IMR-90 (cell line): Measurements from ENCODE around the gene SUGT1. TPM values are rescaled to one million over a fixed set of nuclear protein-coding genes. Genes with fewer than 3 reads are reported as not detected.

Experiments used
- ATAC-seq: fragments of 200-7000 bp; cut with Tn5 transposase; 2 replicates; pipeline ENCODE4 v1.9.1; 2020; ENCODE audit warnings: low read depth, mild to moderate bottlenecking, moderate library complexity
- BruUV-seq: library from RNA; stranded (reverse); fragments of 400-500 nt; replicated peaks from 2 replicates; lab custom pipeline; 2021; lab: Mats Ljungman, UMichigan
- CTCF ChIA-PET: fragments of 300-600 bp; formaldehyde crosslinking; extraction: SDS; loops from one replicate; lab custom pipeline; 2021; ENCODE audit warnings: antibody characterized with exemption; lab: Yijun Ruan, JAX
- POLR2A ChIA-PET: fragments of 300-600 bp; sonication (Branson Sonifier 250); formaldehyde crosslinking; loops from one replicate; lab custom pipeline; 2022; ENCODE audit warnings: antibody characterized with exemption; ENCODE audit not compliant: unreplicated experiment; lab: Charles Lee
- DNase-seq: peaks from one replicate; pipeline ENCODE4 v3.0.0; 2013
- H2AFZ ChIP-seq: replicated peaks from 2 replicates; pipeline ENCODE3; 2013; ENCODE audit warnings: low read length, mild to moderate bottlenecking; ENCODE audit not compliant: poor library complexity
- H2AK5ac ChIP-seq: 2 replicates; pipeline ENCODE4 v1.6.1; 2013; ENCODE audit warnings: low read depth, low read length, inconsistent platforms
- H2AK9ac ChIP-seq: replicated peaks from 2 replicates; pipeline ENCODE3; 2013; ENCODE audit warnings: mild to moderate bottlenecking, low read depth, low read length, moderate library complexity; ENCODE audit not compliant: poor library complexity
- H2BK120ac ChIP-seq: 2 replicates; pipeline ENCODE4 v1.6.1; 2013; ENCODE audit warnings: low read depth, low read length, inconsistent platforms
- H2BK15ac ChIP-seq: 3 replicates; pipeline ENCODE4 v1.6.1; 2013; ENCODE audit warnings: low read depth, low read length, inconsistent platforms
- H2BK20ac ChIP-seq: 2 replicates; pipeline ENCODE4 v1.6.1; 2013; ENCODE audit warnings: low read depth, mild to moderate bottlenecking, inconsistent platforms, low read length, moderate library complexity
- H2BK5ac ChIP-seq: 2 replicates; pipeline ENCODE4 v1.6.1; 2013; ENCODE audit warnings: mild to moderate bottlenecking, low read depth, low read length, inconsistent platforms; ENCODE audit not compliant: poor library complexity, severe bottlenecking
- H3K14ac ChIP-seq: replicated peaks from 2 replicates; pipeline ENCODE4 v1.6.1; 2013; ENCODE audit warnings: low read depth, low read length, inconsistent platforms
- H3K18ac ChIP-seq: 2 replicates; pipeline ENCODE4 v1.6.1; 2013; ENCODE audit warnings: low read depth, low read length, control low read depth
- H3K23ac ChIP-seq: 2 replicates; pipeline ENCODE4 v1.6.1; 2013; ENCODE audit warnings: low read depth, low read length, inconsistent platforms
- H3K27ac ChIP-seq: 2 replicates; pipeline ENCODE4 v1.5.1; 2013; ENCODE audit warnings: mild to moderate bottlenecking, control low read depth, low read length; ENCODE audit not compliant: insufficient read depth
- H3K27me3 ChIP-seq: 2 replicates; pipeline ENCODE4 v1.6.1; 2013; ENCODE audit warnings: low read length; ENCODE audit not compliant: control insufficient read depth, insufficient read depth
- H3K36me3 ChIP-seq: 2 replicates; pipeline ENCODE4 v1.6.1; 2013; ENCODE audit warnings: low read length, mixed read lengths; ENCODE audit not compliant: control insufficient read depth, insufficient read depth
- H3K4ac ChIP-seq: 2 replicates; pipeline ENCODE4 v1.6.1; 2013; ENCODE audit warnings: low read depth, low read length, inconsistent platforms
- H3K4me1 ChIP-seq: 2 replicates; pipeline ENCODE4 v1.6.1; 2013; ENCODE audit warnings: low read length, mixed read lengths; ENCODE audit not compliant: control insufficient read depth, insufficient read depth
- H3K4me2 ChIP-seq: 2 replicates; pipeline ENCODE4 v1.6.1; 2013; ENCODE audit warnings: low read depth, mild to moderate bottlenecking, control low read depth, low read length, moderate library complexity
- H3K4me3 ChIP-seq: 2 replicates; pipeline ENCODE4 v1.5.1; 2013; ENCODE audit warnings: low read depth, mild to moderate bottlenecking, control low read depth, low read length, moderate library complexity; ENCODE audit not compliant: insufficient read depth
- H3K56ac ChIP-seq: 2 replicates; pipeline ENCODE4 v1.6.1; 2013; ENCODE audit warnings: low read length, inconsistent platforms; ENCODE audit not compliant: insufficient read depth; ENCODE audit errors: extremely low read depth
- H3K79me1 ChIP-seq, 2 experiments: 2 replicates each; pipeline ENCODE4 v1.6.1; 2013; ENCODE audit warnings: low read length in 2 of 2, inconsistent platforms in 1 of 2, low read depth in 1 of 2
- H3K9ac ChIP-seq: 2 replicates; pipeline ENCODE4 v1.6.1; 2013; ENCODE audit warnings: low read depth, low read length, control low read depth
- H3K9me1 ChIP-seq: 2 replicates; pipeline ENCODE4 v1.6.1; 2013; ENCODE audit warnings: low read length, inconsistent platforms; ENCODE audit not compliant: insufficient read depth
- H3K9me3 ChIP-seq: 2 replicates; pipeline ENCODE4 v1.6.1; 2013; ENCODE audit warnings: low read length; ENCODE audit not compliant: control insufficient read depth, insufficient read depth
- H4K20me1 ChIP-seq: 2 replicates; pipeline ENCODE4 v1.6.1; 2013; ENCODE audit warnings: low read length, inconsistent platforms; ENCODE audit not compliant: insufficient read depth
- H4K5ac ChIP-seq: 2 replicates; pipeline ENCODE4 v1.6.1; 2013; ENCODE audit warnings: mild to moderate bottlenecking, low read depth, low read length, control low read depth
- H4K8ac ChIP-seq, 2 experiments: 2 replicates each; pipeline ENCODE4 v1.6.1; 2013; ENCODE audit warnings: low read depth in 2 of 2, low read length in 2 of 2, control low read depth in 1 of 2, inconsistent platforms in 1 of 2
- H4K91ac ChIP-seq: 2 replicates; pipeline ENCODE4 v1.6.1; 2013; ENCODE audit warnings: low read depth, low read length, inconsistent platforms; ENCODE audit not compliant: insufficient read depth
- BHLHE40 ChIP-seq: fragments of 150-350 bp; IDR thresholded peaks from 2 replicates; pipeline ENCODE4 v1.6.1; 2016; ENCODE audit warnings: mild to moderate bottlenecking, low read depth, low read length
- CEBPB ChIP-seq: IDR thresholded peaks from 2 replicates; pipeline ENCODE4 v1.6.1; 2012; ENCODE audit warnings: low read depth, low read length, improper control_type of control experiment
- CTCF ChIP-seq: conservative IDR thresholded peaks from 2 replicates; pipeline ENCODE4 v1.5.1; 2012; ENCODE audit warnings: mild to moderate bottlenecking, low read depth, low read length, improper control_type of control experiment
- whole genome bisulfite sequencing, 2 experiments: methylation state at CpG; one replicate each; pipeline versions ENCODE4 v1.1.5 to v1.1.7; 2013; ENCODE audit warnings: missing lambda C conversion rate in 2 of 2; ENCODE audit not compliant: insufficient read length in 1 of 2; ENCODE audit errors: extremely low coverage in 2 of 2; 5-methylcytosine and 5-hydroxymethylcytosine counted together
- dilution Hi-C: fragments of 300-500 bp; cut with HindIII; formaldehyde crosslinking; loops from one replicate; pipeline ENCODE4 v1.14.3; 2018; ENCODE audit warnings: low sequenced_read_pairs; ENCODE audit not compliant: unreplicated experiment
- in situ Hi-C: fragments of 300-500 bp; cut with MboI; formaldehyde crosslinking; loops from 3 replicates; pipeline ENCODE4 v1.14.3; 2019; ENCODE audit warnings: low sequenced_read_pairs, inconsistent platforms, mixed read lengths
- intact Hi-C: fragments of 100-400 bp; cut with micrococcal nuclease; formaldehyde crosslinking; loops from 2 replicates; pipeline ENCODE4 v1.10.0; 2022
- polyA plus RNA-seq, 3 experiments: library from polyadenylated mRNA; depleted of rRNA; stranded (reverse); fragments of >200 nt; gene quantifications; 2 replicates each; pipeline ENCODE4 v1.2.3, GENCODE V29; 2012; ENCODE audit warnings: low replicate concordance in 1 of 3
- total RNA-seq: library from RNA; depleted of rRNA; stranded (reverse); fragments of >200 nt; gene quantifications from 2 replicates; pipeline ENCODE4 v1.2.3, GENCODE V29; 2012

SUGT1 gene
- total and polyA plus RNA-seq, 2 of the 4 experiments (the other 2 are of a cell fraction) = 21.5 to 24.6 TPM

- Histone ChIP-seq H4K91ac (no peak overlapping the region), H3K56ac (no peak overlapping the region), H4K8ac (no peak overlapping the region), H2AK9ac (no peak overlapping the region), H2BK5ac (no peak overlapping the region), H3K9me3 (no peaks in the 10 kb centered on the region), H2AK5ac (no peak overlapping the region), H3K27me3 (no peaks in the 10 kb centered on the region), H3K4me2 (no peak overlapping the region), H3K27ac (no peak overlapping the region), H2BK15ac (no peak overlapping the region), H3K23ac (no peak overlapping the region), H3K4ac (no peak overlapping the region), H3K9me1 (no peaks in the 10 kb centered on the region), H3K14ac (no peak overlapping the region), H3K4me3 (no peak overlapping the region), H2BK120ac (no peak overlapping the region), H3K9ac (no peak overlapping the region), H3K36me3 (no peaks in the 10 kb centered on the region), H4K20me1 (no peaks in the 10 kb centered on the region), H2AFZ (no peak overlapping the region), H3K4me1 (no peaks in the 10 kb centered on the region), H2BK20ac (no peak overlapping the region), H3K79me1 (no peaks in the 10 kb centered on the region), H4K5ac (no peak overlapping the region), H3K18ac (no peak overlapping the region)
- DNase-seq (no peak), ATAC-seq (no peak)
- in situ Hi-C loops (no loop called here), dilution Hi-C loops (no loop called here), intact Hi-C loops (no loop called here)
- POLR2A ChIA-PET = interaction anchor here (0.5 kb wide), 1 partner anchor 240 kb away, joined by 4 read pairs; no protein-coding TSS in a partner anchor
- CTCF ChIA-PET = no interaction called here
- WGBS, 2 experiments = no CpG with 5 or more reads among the region's 2 CpGs
- TF ChIP-seq CTCF = no peak
- no peak for TF ChIP-seq CEBPB
- TF ChIP-seq BHLHE40 = no peak
- no TSS peak for BruUV-seq
Observed at GRCh38 chr13:52726258-52726657, 73.6 kb downstream of the SUGT1 start.
